ENCODE data around the gene MAML3. TPM values are rescaled to one million over a fixed set of nuclear protein-coding genes. Genes with fewer than 3 reads are reported as not detected.

MAML3 gene
- total and polyA plus RNA-seq, 2 experiments from 2014 or later: 1.7 to 6.5 TPM

- DNase-seq (ENCODE audit: low spot score): no peak
- Mint-ChIP-seq H3K9me3 (no peaks in the 10 kb centered on the region), H3K4me1 (peaks cover 17% of the 10 kb centered on the region), H3K4me3 (no peak overlapping the region), H3K36me3 (ENCODE audit: low read depth) (peaks cover 2% of the 10 kb centered on the region; the same call in 1 of the 3 replicates), H3K27ac (no peak overlapping the region), H3K27me3 (ENCODE audit: insufficient read depth, low read depth, poor library complexity) (peaks cover 3% of the 10 kb centered on the region)
- H3K4me3 ChIP-seq: no peak overlapping the region
- no peaks in the 10 kb centered on the region for H3F3A ChIP-seq (replicated peaks; ENCODE audit: low read depth)
- H4K20me1 ChIP-seq (replicated peaks; ENCODE audit: insufficient read depth): no peaks in the 10 kb centered on the region
- no peaks in the 10 kb centered on the region for H3K79me2 ChIP-seq (replicated peaks; ENCODE audit: insufficient read depth)
- H3K9me2 ChIP-seq (ENCODE audit: insufficient read depth): peaks cover 10% of the 10 kb centered on the region
- H3K27ac ChIP-seq (ENCODE audit: low read depth): no peak overlapping the region
- no peak overlapping the region for H3K4me2 ChIP-seq
- H3K36me3 ChIP-seq (ENCODE audit: insufficient read depth): no peaks in the 10 kb centered on the region
- no peak overlapping the region for H2AFZ ChIP-seq
- no peaks in the 10 kb centered on the region for H3K27me3 ChIP-seq (ENCODE audit: insufficient read depth)
- peaks cover 18% of the 10 kb centered on the region for H3K4me1 ChIP-seq (ENCODE audit: insufficient read depth)
- no peak for TF ChIP-seq ZNF462 (CRISPR knock-in tag; IDR thresholded peaks at IDR 0.05)
- TF ChIP-seq POLR2AphosphoS5 (IDR thresholded peaks at IDR 0.05; ENCODE audit: low read depth): no peak
- no peak for TF ChIP-seq CREB1 (CRISPR knock-in tag; IDR thresholded peaks at IDR 0.05; ENCODE audit: low read depth)
- no peak for TF ChIP-seq ZNF114 (CRISPR knock-in tag; IDR thresholded peaks at IDR 0.05)
- ATAC-seq: no peak
These were observed 264.1 kb downstream of the MAML3 start for GRCh38 chr4:139889901-139890300.

DNA sequence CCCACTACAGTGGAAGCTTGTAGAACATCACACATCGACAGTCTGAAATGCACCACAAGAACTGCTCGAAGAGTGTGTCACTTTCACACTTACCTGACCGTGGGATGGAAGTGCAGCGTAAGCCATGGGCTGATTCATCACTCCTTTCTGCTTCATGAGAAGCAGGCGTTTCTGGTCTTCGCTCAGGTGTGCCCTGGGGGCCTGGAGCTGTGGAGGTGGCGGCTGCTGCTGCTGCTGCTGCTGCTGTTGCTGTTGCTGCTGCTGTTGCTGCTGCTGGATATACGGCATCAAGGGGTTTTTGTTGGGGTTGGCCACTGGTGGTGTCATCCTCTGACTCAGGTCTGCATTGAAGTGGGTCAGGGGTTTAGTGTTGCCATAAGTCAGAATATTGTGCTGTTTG, 264.7 kb downstream of the MAML3 start:
- Mint-ChIP-seq H3K27ac (no peak overlapping the region), H3K36me3 (ENCODE audit: low read depth) (peaks cover 2% of the 10 kb centered on the region; the same call in 1 of the 3 replicates), H3K9me3 (no peaks in the 10 kb centered on the region), H3K4me3 (no peak overlapping the region), H3K27me3 (ENCODE audit: insufficient read depth, low read depth, poor library complexity) (peaks cover 3% of the 10 kb centered on the region), H3K4me1 (peaks cover 17% of the 10 kb centered on the region)
- Histone ChIP-seq H3K27ac (ENCODE audit: low read depth) (no peak overlapping the region), H2AFZ (no peak overlapping the region), H4K20me1 (replicated peaks; ENCODE audit: insufficient read depth) (no peaks in the 10 kb centered on the region), H3K4me3 (no peak overlapping the region), H3K4me2 (no peak overlapping the region), H3K36me3 (ENCODE audit: insufficient read depth) (no peaks in the 10 kb centered on the region), H3K4me1 (ENCODE audit: insufficient read depth) (peaks cover 18% of the 10 kb centered on the region), H3F3A (replicated peaks; ENCODE audit: low read depth) (no peaks in the 10 kb centered on the region), H3K9me2 (ENCODE audit: insufficient read depth) (peaks cover 10% of the 10 kb centered on the region), H3K79me2 (replicated peaks; ENCODE audit: insufficient read depth) (no peaks in the 10 kb centered on the region), H3K27me3 (ENCODE audit: insufficient read depth) (no peaks in the 10 kb centered on the region)
- DNase-seq (ENCODE audit: low spot score) (no peak), ATAC-seq (no peak)
- TF ChIP-seq CREB1 (CRISPR knock-in tag; IDR thresholded peaks at IDR 0.05; ENCODE audit: low read depth) (no peak), POLR2AphosphoS5 (IDR thresholded peaks at IDR 0.05; ENCODE audit: low read depth) (no peak), ZNF331 (CRISPR knock-in tag; IDR thresholded peaks at IDR 0.05; ENCODE audit: low read depth) (no peak), JUNB (IDR thresholded peaks at IDR 0.05; ENCODE audit: unreplicated experiment) (no peak), NANOG (IDR thresholded peaks at IDR 0.05; ENCODE audit: borderline replicate concordance) (no peak)
- TF ChIP-seq, protein P1, sequence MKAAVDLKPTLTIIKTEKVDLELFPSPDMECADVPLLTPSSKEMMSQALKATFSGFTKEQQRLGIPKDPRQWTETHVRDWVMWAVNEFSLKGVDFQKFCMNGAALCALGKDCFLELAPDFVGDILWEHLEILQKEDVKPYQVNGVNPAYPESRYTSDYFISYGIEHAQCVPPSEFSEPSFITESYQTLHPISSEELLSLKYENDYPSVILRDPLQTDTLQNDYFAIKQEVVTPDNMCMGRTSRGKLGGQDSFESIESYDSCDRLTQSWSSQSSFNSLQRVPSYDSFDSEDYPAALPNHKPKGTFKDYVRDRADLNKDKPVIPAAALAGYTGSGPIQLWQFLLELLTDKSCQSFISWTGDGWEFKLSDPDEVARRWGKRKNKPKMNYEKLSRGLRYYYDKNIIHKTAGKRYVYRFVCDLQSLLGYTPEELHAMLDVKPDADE (IDR thresholded peaks at IDR 0.05): no peak
